ENCODE data around the gene CFAP100.

CFAP100 gene

GRCh38 chr3:126466886-126467610 lies 72.3 kb downstream of the CFAP100 start:
- H3K4me3 ChIP-seq (ENCODE audit: low read depth, low read length), result no peak overlapping the region
- in situ Hi-C loops (cut with HindIII; ENCODE audit: low pct_ligation_motif_present, low sequenced_read_pairs), result no loop called here
- TF ChIP-seq CTCF (IDR thresholded peaks at IDR 0.05; ENCODE audit: low read depth, low read length, missing control alignments), result no peak
- no peak for DNase-seq
- no peak overlapping the region for H3K27ac ChIP-seq
- H3K27me3 ChIP-seq (replicated peaks), result no peaks in the 10 kb centered on the region
- peaks cover 62% of the 10 kb centered on the region for H3K36me3 ChIP-seq (replicated peaks)

- DNase-seq, result no peak
Observed at GRCh38 chr3:126467611-126467955, 72.9 kb downstream of the CFAP100 start.

GRCh38 chr3:126468028-126468891 lies 73.6 kb downstream of the CFAP100 start:
- peaks cover 56% of the 10 kb centered on the region for H3K36me3 ChIP-seq (replicated peaks)
- no peak for DNase-seq
- no peak overlapping the region for H3K4me3 ChIP-seq (ENCODE audit: low read depth, low read length)
- in situ Hi-C loops (cut with HindIII; ENCODE audit: low pct_ligation_motif_present, low sequenced_read_pairs), result no loop called here
- H3K27me3 ChIP-seq (replicated peaks), result no peaks in the 10 kb centered on the region
- no peak for TF ChIP-seq CTCF (IDR thresholded peaks at IDR 0.05; ENCODE audit: low read depth, low read length, missing control alignments)
- no peak overlapping the region for H3K27ac ChIP-seq

More at GRCh38 chr3:126467611-126467955, 72.9 kb downstream of the CFAP100 start:
- Histone ChIP-seq H3K27ac (no peak overlapping the region), H3K27me3 (replicated peaks) (no peaks in the 10 kb centered on the region), H3K36me3 (replicated peaks) (peaks cover 58% of the 10 kb centered on the region), H3K4me3 (ENCODE audit: low read depth, low read length) (no peak overlapping the region)
- no peak for TF ChIP-seq CTCF (IDR thresholded peaks at IDR 0.05; ENCODE audit: low read depth, low read length, missing control alignments)
- in situ Hi-C loops (cut with HindIII; ENCODE audit: low pct_ligation_motif_present, low sequenced_read_pairs), result no loop called here

GRCh38 chr3:126469479-126469878 lies 74.8 kb downstream of the CFAP100 start:
- no peak for DNase-seq
- TF ChIP-seq CTCF (IDR thresholded peaks at IDR 0.05; ENCODE audit: low read depth, low read length, missing control alignments), result no peak
- in situ Hi-C loops (cut with HindIII; ENCODE audit: low pct_ligation_motif_present, low sequenced_read_pairs), result no loop called here
- Histone ChIP-seq H3K36me3 (replicated peaks) (peaks cover 49% of the 10 kb centered on the region), H3K4me3 (ENCODE audit: low read depth, low read length) (no peak overlapping the region), H3K27me3 (replicated peaks) (no peaks in the 10 kb centered on the region), H3K27ac (no peak overlapping the region)

- TF ChIP-seq CTCF (IDR thresholded peaks at IDR 0.05; ENCODE audit: low read depth, low read length, missing control alignments), result no peak
Observed at GRCh38 chr3:126472277-126473006, 77.7 kb downstream of the CFAP100 start.

More at GRCh38 chr3:126472277-126473006, 77.7 kb downstream of the CFAP100 start:
- in situ Hi-C loops (cut with HindIII; ENCODE audit: low pct_ligation_motif_present, low sequenced_read_pairs), result no loop called here
- no peak overlapping the region for H3K4me3 ChIP-seq (ENCODE audit: low read depth, low read length)
- H3K36me3 ChIP-seq (replicated peaks), result peaks cover 30% of the 10 kb centered on the region
- H3K27me3 ChIP-seq (replicated peaks), result no peaks in the 10 kb centered on the region
- DNase-seq, result peak; percentile 56
- H3K27ac ChIP-seq, result no peak overlapping the region

All from brain microvascular endothelial cell (primary cell).